WI38 (cell line): ENCODE measurements around the gene TGFBRAP1.

Experiments
- H3K4me3 ChIP-seq: 2 replicates; pipeline ENCODE4 v1.5.1; 2011; ENCODE audit warnings: low read depth, mild to moderate bottlenecking, control low read depth, low read length
- TF ChIP-seq, protein P1 (sequence below): IDR thresholded peaks from 2 replicates; pipeline ENCODE4 v1.5.1; 2012; ENCODE audit warnings: low read depth, mild to moderate bottlenecking, control low read depth, low read length

The TGFBRAP1 gene

DNA sequence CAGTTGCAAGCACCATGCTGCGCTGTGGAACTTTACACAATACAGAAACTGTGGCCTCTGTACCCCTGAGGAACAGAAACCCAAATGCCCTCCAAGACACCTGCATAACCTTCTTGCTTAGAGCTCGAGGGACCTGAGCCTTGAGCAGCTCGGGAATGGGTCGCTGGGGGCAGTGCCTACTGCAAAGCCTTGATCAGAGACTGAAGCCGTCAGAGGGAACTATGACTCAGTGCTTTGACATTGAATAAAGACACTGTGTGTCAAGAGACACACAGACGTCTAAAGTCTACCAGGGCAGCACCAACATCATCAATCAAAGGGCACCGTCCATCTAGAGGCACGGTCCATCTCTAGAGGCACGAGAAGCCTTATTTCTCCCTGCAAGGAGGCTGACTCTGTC, 57.4 kb downstream of the TGFBRAP1 start:
- TF ChIP-seq, protein P1, sequence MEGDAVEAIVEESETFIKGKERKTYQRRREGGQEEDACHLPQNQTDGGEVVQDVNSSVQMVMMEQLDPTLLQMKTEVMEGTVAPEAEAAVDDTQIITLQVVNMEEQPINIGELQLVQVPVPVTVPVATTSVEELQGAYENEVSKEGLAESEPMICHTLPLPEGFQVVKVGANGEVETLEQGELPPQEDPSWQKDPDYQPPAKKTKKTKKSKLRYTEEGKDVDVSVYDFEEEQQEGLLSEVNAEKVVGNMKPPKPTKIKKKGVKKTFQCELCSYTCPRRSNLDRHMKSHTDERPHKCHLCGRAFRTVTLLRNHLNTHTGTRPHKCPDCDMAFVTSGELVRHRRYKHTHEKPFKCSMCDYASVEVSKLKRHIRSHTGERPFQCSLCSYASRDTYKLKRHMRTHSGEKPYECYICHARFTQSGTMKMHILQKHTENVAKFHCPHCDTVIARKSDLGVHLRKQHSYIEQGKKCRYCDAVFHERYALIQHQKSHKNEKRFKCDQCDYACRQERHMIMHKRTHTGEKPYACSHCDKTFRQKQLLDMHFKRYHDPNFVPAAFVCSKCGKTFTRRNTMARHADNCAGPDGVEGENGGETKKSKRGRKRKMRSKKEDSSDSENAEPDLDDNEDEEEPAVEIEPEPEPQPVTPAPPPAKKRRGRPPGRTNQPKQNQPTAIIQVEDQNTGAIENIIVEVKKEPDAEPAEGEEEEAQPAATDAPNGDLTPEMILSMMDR, result no peak
- no peak overlapping the region for H3K4me3 ChIP-seq

GRCh38 chr2:105271393-105272045, 58.0 kb downstream of the TGFBRAP1 start:
- H3K4me3 ChIP-seq, result no peak overlapping the region
- TF ChIP-seq, protein P1, result no peak

DNA sequence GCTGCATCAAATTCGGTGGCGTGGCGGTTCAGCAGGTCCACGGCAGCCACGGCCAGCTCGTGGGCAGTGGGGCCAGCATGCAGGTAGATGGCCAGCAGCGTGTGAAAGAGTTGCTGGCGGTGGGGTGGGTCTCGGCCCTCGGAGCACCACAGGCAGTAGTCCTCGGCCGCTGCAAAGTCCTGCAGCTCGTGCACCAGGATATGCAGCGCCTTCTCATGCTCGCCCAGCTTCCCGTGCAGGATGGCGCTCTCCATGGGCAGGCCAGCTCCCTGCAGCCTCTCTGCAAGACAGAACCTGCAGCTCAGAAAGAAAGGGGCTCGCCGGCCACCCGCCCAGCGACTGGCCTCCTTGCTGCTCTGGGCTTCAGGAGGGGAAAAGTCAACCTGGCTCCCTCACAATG, 60.1 kb downstream of the TGFBRAP1 start:
- TF ChIP-seq, protein P1, result no peak
- H3K4me3 ChIP-seq, result no peak overlapping the region

DNA sequence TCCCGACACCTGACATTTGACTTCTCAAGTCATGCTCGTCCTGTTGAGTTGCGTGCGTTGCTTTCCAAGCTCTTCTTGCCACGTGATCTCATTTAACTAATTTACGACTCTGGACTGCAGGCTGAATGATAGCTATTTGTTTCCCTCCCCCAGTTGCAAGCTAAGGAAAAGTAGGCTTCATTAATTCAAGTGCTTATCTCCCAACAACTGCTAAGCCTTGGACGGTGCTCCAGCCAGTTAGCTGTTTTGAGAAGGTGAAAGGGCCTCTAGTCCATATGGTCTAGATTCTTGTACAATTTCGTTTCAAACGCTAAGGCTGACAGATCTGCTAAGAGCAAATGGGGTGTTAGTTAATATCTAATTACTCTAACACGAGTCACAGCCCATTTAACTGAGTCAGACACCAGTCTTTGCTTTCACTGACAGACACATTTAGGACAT, 66.9 kb downstream of the TGFBRAP1 start:
- H3K4me3 ChIP-seq, result no peak overlapping the region
- TF ChIP-seq, protein P1, result no peak

GRCh38 chr2:105261061-105261460, 68.5 kb downstream of the TGFBRAP1 start:
- H3K4me3 ChIP-seq, result no peak overlapping the region
- TF ChIP-seq, protein P1, result no peak

DNA sequence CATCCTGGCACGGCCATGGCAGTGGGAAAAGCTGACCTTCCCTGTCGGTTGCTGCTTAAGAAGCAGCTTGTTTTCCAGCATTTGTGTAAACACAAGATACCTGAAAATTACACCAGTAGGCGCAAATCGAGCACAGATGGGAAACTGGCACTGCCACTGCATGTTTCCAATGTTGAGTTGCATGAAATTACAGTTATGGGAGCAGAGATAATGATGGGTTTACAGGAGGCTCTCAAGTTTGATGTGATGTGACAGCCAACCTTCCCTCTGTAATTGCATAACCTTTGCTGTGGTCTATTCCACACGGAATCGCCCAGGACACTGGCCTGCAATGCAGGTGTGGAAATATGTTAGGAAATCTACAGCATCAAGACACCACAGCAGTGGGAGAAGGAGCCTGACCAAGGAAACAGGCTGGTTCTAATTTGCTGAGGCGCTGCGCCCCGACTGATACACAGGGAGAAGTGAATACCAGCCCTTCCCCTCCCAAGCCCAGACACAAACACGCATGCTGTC, 70.6 kb downstream of the TGFBRAP1 start:
- TF ChIP-seq, protein P1, result no peak
- no peak overlapping the region for H3K4me3 ChIP-seq

DNA sequence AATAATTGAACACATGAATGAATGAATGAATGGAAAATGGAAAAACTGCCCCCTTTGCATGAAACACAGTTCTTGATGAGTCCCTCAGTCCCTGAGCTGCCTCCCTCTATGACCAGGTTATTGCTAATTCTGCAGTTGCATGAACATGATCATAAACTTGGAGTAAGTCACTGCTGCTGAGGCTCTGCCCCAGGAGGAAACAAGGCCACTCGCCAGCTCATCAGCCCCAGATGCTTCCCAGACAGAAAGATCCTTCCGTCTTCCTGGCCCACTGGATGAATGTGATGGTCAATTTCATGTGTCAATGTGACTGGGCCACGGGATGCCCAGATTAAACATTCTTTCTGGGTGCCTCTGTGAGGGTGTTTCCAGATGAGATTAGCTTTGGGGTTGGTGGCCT, 71.6 kb downstream of the TGFBRAP1 start:
- TF ChIP-seq, protein P1, result no peak
- H3K4me3 ChIP-seq, result no peak overlapping the region
